ENCODE measurements around the gene SLC38A10.

SLC38A10 gene

DNA sequence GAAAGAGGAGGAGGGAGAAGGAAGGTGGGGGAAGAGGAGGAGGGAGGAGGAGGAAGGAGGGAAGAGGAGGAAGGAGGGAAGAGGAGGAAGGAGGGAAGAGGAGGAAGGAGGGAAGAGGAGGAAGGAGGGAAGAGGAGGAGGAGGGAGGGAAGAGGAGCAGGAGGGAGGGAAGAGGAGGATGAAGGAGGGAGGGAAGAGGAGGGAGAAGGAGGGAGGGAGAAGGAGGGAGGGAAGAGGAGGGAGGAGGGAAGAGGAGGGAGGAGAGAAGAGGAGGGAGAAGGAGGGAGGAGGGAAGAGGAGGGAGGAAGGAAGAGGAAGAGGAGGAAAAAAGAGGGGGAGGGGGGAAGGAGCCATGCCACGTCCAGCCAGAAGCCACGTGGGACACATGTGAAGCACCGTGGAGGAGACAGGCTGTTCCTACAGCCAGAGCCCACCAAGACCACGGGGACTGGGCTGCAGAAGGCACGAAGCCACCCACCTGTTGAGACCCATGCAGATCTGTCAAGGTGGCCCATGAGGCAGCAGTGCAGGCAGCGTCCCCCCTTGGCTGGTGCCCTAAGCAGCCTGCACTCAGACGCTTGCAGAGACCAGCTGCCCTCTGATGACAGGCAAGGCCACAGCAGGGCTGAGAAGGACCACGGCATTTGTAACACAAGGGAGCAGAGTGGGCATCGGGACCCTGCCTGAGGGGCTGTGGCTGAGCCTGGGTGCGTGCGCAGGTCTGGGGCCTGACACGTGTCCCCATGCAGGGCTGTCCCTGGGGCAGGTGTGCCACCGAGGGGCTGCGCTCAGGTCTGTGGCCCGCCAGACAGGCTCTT, 45.7 kb downstream of the SLC38A10 start:
- peak in 1 of 2 experiments; percentile 37 for DNase-seq
- no peak for TF ChIP-seq GATA1 (IDR thresholded peaks at IDR 0.05; ENCODE audit: low read depth, low read length)
- no peak for TF ChIP-seq POLR2A (IDR thresholded peaks at IDR 0.05; ENCODE audit: low read length)

DNA sequence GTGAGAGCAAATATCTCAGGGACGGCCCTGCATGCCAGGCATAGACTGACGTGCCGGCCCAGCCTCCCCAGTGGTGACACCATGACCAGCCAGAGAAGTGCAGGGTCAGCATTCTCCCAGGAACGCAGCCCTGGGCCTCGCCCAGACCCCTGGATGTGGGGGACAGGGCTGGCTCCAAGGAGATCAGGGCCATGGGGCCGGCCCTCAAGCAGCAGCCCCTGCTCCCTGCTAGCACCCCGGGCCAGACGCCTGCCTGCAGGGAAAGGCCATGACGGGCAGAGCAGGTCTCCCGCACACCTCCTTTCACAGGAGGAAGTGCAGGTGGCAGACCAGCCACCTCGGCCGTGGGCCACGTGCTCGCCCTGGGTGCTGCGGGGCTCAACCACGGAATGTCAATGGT, 46.5 kb downstream of the SLC38A10 start:
- no peak for DNase-seq
- TF ChIP-seq GATA1 (IDR thresholded peaks at IDR 0.05; ENCODE audit: low read depth, low read length) (no peak), POLR2A (IDR thresholded peaks at IDR 0.05; ENCODE audit: low read length) (no peak)

DNA sequence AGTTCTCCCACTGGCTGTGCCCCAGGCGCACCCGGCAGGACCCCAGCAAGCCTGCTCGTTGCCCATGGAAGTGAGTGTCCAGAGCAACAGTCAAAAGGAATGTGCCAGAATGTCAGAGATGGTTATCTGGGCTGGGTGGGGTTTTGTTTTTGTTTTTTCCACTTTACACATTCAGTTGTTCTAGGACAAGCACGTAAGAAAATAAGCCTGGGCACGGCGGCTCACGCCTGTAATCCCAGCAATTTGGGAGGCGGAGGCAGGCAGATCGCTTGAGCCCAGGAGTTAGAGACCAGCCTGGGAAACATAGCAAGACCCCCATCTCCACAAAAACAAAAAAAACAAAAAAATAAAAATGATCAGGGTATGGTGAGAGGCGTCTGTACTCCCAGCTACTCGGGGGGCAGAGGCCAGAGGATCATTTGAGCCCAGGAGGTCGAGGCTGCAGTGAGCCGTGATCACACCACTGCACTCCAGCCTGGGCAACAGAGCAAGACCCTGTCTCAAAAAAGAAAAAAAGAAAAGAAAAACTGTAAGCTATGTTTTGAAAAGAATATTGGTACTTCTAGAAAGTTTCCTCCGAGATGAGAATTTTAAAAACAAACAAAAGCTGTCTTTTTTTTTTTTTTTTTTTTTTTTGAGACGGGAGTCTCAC, 47.6 kb downstream of the SLC38A10 start:
- TF ChIP-seq GATA1 (IDR thresholded peaks at IDR 0.05; ENCODE audit: low read depth, low read length) (no peak), POLR2A (IDR thresholded peaks at IDR 0.05; ENCODE audit: low read length) (no peak)
- no peak for DNase-seq

DNA sequence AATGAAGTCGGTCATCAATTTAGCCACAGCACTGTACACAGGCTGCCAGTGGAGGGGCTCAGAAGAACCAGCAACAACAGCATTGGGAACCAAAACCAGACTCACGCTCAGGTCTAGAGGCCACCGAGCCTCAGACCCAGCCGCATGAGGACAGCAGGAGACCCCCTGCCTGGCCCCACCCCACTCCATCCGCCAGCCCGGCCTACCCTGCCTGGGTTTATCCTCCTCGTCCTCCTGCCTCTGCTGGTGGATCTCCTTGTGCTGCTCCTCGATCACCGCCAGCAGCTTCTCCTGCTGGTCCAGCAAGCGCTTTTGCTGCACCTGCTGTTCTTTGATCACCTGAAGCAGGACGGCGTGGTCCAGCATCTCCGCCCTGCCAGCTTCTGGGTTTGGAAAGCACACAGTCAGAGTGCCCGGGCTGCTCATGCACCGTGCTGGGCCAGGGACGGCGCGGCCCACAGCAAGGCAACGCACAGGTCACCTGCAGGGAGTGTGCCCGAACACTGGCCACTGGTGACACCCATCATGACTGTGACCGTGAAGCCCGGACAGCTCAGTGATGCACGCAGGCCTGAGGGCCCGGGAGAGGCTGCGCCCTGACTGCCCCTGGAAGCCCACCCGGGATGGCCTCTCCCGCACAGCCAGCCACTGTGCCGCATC, 48.3 kb downstream of the SLC38A10 start:
- TF ChIP-seq POLR2A (IDR thresholded peaks at IDR 0.05; ENCODE audit: low read length) (no peak), GATA1 (IDR thresholded peaks at IDR 0.05; ENCODE audit: low read depth, low read length) (no peak)
- DNase-seq = no peak

DNA sequence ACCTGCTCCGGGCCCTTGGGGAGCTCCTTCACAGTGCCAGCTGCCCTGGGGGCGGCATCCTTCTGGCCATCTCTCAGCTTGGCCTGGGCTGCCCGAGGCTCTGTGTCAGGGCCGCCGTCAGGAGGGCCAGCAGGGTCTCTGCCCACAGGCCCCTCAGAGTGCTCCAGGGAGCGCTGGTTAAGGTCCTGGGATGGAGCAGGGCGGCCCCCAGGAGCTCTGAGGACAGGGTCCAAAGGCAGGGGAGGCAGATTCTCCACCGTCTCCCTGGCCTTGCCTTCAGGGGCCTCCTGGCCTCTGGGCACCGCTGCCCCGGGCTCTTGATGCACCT, 48.8 kb downstream of the SLC38A10 start:
- TF ChIP-seq GATA1 (IDR thresholded peaks at IDR 0.05; ENCODE audit: low read depth, low read length) (no peak), POLR2A (IDR thresholded peaks at IDR 0.05; ENCODE audit: low read length) (no peak)
- no peak for DNase-seq

DNA sequence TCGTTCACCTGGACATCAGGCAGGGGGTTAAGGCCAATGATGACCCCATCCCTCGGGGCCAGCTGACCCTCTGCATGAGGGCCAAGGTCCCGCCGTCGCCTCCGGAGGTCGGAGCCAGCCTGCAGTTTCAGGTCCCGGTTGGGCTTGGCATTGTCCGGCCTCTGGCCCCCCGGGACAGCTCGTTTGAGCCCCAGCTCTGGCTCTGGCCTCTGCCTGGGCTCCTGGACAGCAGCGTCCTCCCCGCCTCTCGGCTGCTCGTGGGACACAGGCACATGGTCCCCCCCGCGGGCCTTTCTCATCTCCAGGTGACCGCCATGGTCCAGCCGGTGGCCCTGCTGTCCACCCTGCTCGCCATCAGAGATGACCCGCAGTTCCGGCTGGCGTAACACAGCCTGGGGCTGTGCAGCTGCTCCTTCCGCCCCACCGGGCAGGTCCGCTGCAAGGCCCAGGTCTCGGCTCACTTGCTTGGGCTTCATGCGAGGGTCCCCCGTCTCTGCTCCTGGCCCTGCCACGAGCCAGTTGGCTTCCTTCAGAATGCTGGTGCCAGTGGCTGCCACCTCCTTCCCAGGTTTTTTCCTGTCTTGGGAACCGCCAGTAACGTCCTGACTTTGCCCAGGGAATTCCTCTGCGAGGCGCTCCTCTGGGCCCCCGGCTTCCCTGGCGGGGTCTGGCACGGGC, 49.3 kb downstream of the SLC38A10 start:
- no peak for DNase-seq
- TF ChIP-seq POLR2A (IDR thresholded peaks at IDR 0.05; ENCODE audit: low read length) = no peak
- no peak for TF ChIP-seq GATA1 (IDR thresholded peaks at IDR 0.05; ENCODE audit: low read depth, low read length)

DNA sequence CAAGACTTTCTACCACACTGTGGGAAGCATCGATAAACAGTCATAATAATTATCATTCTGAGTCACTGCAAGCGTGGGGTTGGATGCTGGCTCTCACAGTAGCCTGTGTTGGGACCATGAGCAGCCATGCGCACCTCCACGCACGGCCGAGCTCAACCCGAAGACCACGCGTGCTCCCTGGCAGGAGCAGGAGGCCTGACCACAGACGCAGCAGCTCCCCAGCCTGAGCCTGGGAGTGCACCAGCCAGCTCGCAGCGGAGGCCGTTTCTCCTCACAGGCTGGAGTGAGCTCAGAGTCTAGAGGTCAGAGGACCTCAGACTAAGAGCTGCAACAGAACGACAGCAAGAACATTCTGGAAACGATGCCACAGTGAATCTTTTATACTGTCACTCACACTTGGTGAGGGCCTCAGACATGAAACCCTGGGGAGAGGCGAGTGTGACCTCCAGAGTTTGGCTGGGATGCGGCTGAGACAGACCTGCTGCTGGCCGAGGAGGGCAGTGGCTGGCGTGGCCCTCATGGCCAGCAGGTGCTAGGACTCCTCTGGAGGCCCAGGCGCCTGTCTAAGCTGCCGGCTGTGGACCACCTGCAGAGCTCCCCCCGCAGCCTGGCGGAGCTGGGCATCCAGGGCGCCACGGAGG, 50.0 kb downstream of the SLC38A10 start:
- DNase-seq = no peak
- no peak for TF ChIP-seq POLR2A (IDR thresholded peaks at IDR 0.05; ENCODE audit: low read length)
- TF ChIP-seq GATA1 (IDR thresholded peaks at IDR 0.05; ENCODE audit: low read depth, low read length) = no peak

DNA sequence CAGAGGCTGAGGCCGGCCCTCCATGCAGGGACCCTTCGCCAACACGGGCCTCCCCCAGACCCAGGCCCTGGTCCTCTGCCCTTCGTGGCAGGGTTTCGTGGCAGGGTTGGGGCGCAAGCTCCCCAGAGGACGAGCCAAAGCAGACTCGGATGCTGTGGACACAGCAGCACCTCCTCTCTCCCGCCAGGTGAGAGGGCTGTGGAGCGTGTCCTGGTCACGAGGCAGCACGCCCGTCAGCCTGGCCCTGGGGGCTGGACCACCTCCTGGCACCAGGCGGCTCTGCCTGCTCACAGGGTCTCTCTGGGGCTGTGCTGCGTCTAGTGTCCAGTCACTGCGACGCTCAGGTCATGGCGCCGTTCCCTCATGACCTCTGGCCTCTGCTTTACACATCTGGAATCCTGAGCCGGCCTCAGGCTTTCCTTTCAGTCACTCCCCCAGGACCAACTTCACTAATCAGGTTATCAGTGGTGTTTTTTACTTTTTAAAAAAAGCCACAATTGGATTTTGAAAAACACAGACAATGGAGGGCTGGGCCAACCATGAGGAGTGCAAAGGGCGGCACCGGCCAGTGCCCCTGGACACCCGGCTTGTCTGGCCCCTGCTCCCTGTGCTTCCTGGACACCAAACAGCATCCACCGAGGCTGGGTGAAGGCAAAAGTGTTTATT, 50.6 kb downstream of the SLC38A10 start:
- DNase-seq = no peak

DNA sequence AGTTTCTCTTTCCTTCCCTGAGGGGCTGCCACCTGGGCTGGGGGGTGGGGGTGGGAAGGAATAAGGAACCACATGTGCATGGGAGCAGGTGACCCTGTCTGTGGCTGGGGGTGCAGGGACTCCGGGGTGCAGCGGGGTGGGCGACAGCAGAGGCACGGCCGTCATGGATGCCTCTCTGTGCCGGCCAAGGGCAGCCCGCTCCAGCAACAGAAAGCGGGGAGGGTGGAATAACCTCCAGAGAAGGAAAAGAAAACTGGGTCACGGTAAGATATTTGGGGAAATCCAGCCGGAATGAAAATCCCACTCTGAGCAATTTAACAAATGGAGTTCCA, 51.8 kb downstream of the SLC38A10 start:
- TF ChIP-seq GATA1 (IDR thresholded peaks at IDR 0.05; ENCODE audit: low read depth, low read length) (no peak), POLR2A (IDR thresholded peaks at IDR 0.05; ENCODE audit: low read length) (no peak)
- no peak for DNase-seq

More for the DNA sequence above, 50.6 kb downstream of the SLC38A10 start:
- TF ChIP-seq GATA1 (IDR thresholded peaks at IDR 0.05; ENCODE audit: low read depth, low read length) (no peak), POLR2A (IDR thresholded peaks at IDR 0.05; ENCODE audit: low read length) (peak; percentile 42)

DNA sequence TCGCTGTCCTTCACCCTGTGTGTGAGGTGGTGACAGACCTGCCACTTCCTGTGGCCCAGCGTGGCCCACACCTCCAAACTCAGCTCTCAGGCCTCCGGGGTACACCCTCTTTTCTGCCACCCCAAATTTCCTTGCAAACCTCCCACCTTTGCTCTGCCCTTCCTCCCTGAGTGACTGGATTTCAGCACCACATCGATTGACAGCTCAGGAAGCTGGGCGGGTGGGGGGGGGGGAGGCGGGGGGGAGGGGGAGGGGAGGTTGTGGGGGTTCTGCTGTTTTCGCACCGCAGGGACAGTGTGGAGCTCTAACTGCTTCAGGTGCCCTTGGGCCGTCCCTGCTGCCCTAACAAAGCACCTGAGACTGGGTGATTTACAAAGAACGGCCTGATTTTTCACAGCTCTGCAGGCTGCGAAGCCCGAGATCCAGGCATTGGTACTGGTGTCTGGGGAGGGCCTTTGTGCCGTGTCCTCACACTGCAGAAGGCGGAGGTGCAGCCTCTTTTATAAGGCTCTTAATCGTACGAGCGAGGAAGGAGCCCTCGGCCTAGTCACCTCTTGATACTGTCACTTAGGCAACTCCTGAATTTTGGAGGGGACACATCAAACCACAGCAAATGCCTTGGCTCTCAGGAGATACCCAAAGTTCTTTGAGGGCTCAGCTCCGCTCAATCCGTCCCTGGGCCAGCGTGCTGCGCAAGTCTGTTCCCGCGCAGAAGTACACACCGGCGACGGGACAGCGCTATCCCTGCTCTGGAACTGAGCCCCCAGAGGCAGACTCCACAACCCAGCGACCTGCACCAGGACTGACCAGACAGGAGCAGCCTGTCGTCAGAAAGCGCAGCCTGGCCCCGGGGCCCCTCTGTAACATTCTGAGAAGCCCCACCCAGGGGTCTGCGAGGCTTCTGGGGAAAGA, 52.4 kb downstream of the SLC38A10 start:
- TF ChIP-seq POLR2A (IDR thresholded peaks at IDR 0.05; ENCODE audit: low read length) (no peak), GATA1 (IDR thresholded peaks at IDR 0.05; ENCODE audit: low read depth, low read length) (no peak)

DNA sequence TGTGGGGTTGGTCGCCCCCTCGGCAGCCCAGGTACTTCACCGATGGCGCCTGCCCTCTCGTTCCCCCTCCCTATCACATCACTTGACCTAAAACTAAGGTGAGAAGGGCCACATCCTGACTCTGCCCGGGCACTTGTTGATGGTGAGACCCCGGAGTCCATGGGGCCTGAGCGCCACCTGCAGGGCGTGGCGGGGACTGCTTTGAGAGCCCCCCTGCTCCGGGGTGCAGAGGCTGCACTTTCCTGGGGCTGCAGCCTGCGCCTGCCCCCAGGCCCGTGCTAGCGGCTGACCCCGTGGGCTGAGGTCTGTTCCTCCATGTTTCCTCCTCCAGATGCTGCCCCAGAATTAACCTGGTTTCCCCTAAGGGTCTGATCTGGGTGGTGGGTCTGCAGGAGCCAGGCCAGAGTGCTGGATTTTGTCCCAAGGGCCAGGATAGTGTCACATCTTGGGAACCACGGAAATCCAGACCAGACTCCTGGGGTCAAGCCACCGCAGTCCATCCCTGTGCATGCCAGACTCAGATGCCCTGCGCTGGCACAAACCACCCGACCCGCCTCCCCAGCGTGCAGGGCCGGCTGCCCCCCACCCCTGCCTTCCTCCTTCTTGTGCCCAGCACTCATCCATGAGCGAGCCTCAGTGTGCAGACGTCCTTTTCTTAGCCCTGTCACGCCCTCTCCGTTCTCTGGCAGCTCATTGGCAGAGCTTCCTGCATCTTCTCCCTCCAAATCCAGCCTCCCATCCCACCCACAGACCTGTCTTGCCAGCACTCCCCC, 53.3 kb downstream of the SLC38A10 start:
- DNase-seq = peak; percentile 70 to 76
- TF ChIP-seq POLR2A (IDR thresholded peaks at IDR 0.05; ENCODE audit: low read length) (no peak), GATA1 (IDR thresholded peaks at IDR 0.05; ENCODE audit: low read depth, low read length) (no peak)

More for the DNA sequence above, 52.4 kb downstream of the SLC38A10 start:
- DNase-seq = no peak
